Glutamatergic neuron (in vitro differentiated cells): ENCODE measurements around the gene COL25A1. TPM values are rescaled to one million over a fixed set of nuclear protein-coding genes. Genes with fewer than 3 reads are reported as not detected.

ENCODE experiments used
- DNase-seq: peaks from one replicate; pipeline ENCODE4 v3.0.0; 2022
- H3K27ac Mint-ChIP-seq: one replicate; pipeline ENCODE4 v1.8.0; 2020; ENCODE audit warnings: mild to moderate bottlenecking, mixed read lengths, inconsistent platforms; ENCODE audit not compliant: unreplicated experiment
- H3K27me3 Mint-ChIP-seq: one replicate; pipeline ENCODE4 v1.8.0; 2020; ENCODE audit warnings: mild to moderate bottlenecking, moderate library complexity, mixed read lengths, inconsistent platforms; ENCODE audit not compliant: unreplicated experiment
- H3K36me3 Mint-ChIP-seq: one replicate; pipeline ENCODE4 v1.8.0; 2020; ENCODE audit warnings: mild to moderate bottlenecking, mixed read lengths, inconsistent platforms; ENCODE audit not compliant: unreplicated experiment
- H3K4me1 Mint-ChIP-seq: one replicate; pipeline ENCODE4 v1.8.0; 2020; ENCODE audit warnings: mild to moderate bottlenecking, low read depth, mixed read lengths, inconsistent platforms; ENCODE audit not compliant: unreplicated experiment
- H3K4me3 Mint-ChIP-seq: one replicate; pipeline ENCODE4 v1.8.0; 2020; ENCODE audit warnings: mild to moderate bottlenecking, mixed read lengths, inconsistent platforms; ENCODE audit not compliant: unreplicated experiment
- H3K9me3 Mint-ChIP-seq: one replicate; pipeline ENCODE4 v1.8.0; 2020; ENCODE audit warnings: mild to moderate bottlenecking, moderate library complexity, mixed read lengths, inconsistent platforms; ENCODE audit not compliant: unreplicated experiment
- total RNA-seq: library from RNA; stranded (reverse); fragmentation: NEBNext Ultra II Directional; extraction: Animal tissue kit (Norgen Biotek cat#: 25700); gene quantifications from one replicate; pipeline ENCODE4 v1.2.1, GENCODE V29; 2021; ENCODE audit not compliant: unreplicated experiment
- TF ChIP-seq, protein P1 (sequence below): fragments of 200-600 bp; sonication (generic); IDR thresholded peaks from one replicate; pipeline ENCODE4 v1.5.0; 2021; ENCODE audit not compliant: partially characterized antibody, unreplicated experiment

COL25A1 gene
- total RNA-seq, 1 donor from 2014 or later: 1.1 TPM

GRCh38 chr4:108889696-108890483 is 412.6 kb downstream of the COL25A1 start:
- no peaks in the 10 kb centered on the region for H3K27me3 Mint-ChIP-seq
- no peak overlapping the region for H3K4me3 Mint-ChIP-seq
- no peak for DNase-seq
- no peak overlapping the region for H3K27ac Mint-ChIP-seq
- no peaks in the 10 kb centered on the region for H3K36me3 Mint-ChIP-seq
- no peaks in the 10 kb centered on the region for H3K4me1 Mint-ChIP-seq
- H3K9me3 Mint-ChIP-seq: no peaks in the 10 kb centered on the region
- TF ChIP-seq, protein P1, sequence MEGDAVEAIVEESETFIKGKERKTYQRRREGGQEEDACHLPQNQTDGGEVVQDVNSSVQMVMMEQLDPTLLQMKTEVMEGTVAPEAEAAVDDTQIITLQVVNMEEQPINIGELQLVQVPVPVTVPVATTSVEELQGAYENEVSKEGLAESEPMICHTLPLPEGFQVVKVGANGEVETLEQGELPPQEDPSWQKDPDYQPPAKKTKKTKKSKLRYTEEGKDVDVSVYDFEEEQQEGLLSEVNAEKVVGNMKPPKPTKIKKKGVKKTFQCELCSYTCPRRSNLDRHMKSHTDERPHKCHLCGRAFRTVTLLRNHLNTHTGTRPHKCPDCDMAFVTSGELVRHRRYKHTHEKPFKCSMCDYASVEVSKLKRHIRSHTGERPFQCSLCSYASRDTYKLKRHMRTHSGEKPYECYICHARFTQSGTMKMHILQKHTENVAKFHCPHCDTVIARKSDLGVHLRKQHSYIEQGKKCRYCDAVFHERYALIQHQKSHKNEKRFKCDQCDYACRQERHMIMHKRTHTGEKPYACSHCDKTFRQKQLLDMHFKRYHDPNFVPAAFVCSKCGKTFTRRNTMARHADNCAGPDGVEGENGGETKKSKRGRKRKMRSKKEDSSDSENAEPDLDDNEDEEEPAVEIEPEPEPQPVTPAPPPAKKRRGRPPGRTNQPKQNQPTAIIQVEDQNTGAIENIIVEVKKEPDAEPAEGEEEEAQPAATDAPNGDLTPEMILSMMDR: no peak

- no peaks in the 10 kb centered on the region for H3K4me1 Mint-ChIP-seq
- TF ChIP-seq, protein P1: no peak
- H3K9me3 Mint-ChIP-seq: no peaks in the 10 kb centered on the region
- H3K27me3 Mint-ChIP-seq: no peaks in the 10 kb centered on the region
- H3K27ac Mint-ChIP-seq: no peak overlapping the region
- no peak for DNase-seq
- H3K4me3 Mint-ChIP-seq: no peak overlapping the region
- no peaks in the 10 kb centered on the region for H3K36me3 Mint-ChIP-seq
Measured at GRCh38 chr4:108888769-108889168, 413.7 kb downstream of the COL25A1 start.

- no peaks in the 10 kb centered on the region for H3K4me1 Mint-ChIP-seq
- DNase-seq: no peak
- no peaks in the 10 kb centered on the region for H3K36me3 Mint-ChIP-seq
- no peak overlapping the region for H3K4me3 Mint-ChIP-seq
- no peaks in the 10 kb centered on the region for H3K27me3 Mint-ChIP-seq
- H3K9me3 Mint-ChIP-seq: no peaks in the 10 kb centered on the region
- TF ChIP-seq, protein P1: no peak
- H3K27ac Mint-ChIP-seq: no peak overlapping the region
Measured at GRCh38 chr4:108887034-108887433, 415.4 kb downstream of the COL25A1 start.

- H3K36me3 Mint-ChIP-seq: no peaks in the 10 kb centered on the region
- no peaks in the 10 kb centered on the region for H3K9me3 Mint-ChIP-seq
- H3K4me1 Mint-ChIP-seq: no peaks in the 10 kb centered on the region
- no peak for DNase-seq
- no peak overlapping the region for H3K4me3 Mint-ChIP-seq
- TF ChIP-seq, protein P1: no peak
- no peak overlapping the region for H3K27ac Mint-ChIP-seq
- H3K27me3 Mint-ChIP-seq: no peaks in the 10 kb centered on the region
Measured at GRCh38 chr4:108885211-108885610, 417.2 kb downstream of the COL25A1 start.

DNA sequence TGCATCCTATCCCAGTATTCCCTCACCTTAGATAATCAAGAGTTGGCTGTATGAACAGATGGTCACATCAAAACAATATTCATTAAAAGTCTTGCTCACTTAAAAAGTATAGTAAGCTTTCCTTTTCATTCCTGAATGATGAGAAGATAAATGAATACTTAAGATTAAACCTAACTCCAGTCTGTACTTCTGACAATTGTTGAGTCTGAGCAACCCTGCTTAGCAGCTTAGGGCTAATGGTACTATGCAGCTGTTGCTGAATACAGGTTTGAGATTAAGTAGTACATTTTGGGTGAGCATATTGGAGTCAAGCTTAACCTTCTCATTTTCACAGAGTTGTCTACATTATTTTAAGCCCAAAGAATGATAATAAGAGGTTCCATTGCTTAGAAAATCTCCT is 417.9 kb downstream of the COL25A1 start:
- Mint-ChIP-seq H3K4me3 (no peak overlapping the region), H3K36me3 (no peaks in the 10 kb centered on the region), H3K4me1 (no peaks in the 10 kb centered on the region), H3K27me3 (no peaks in the 10 kb centered on the region), H3K9me3 (no peaks in the 10 kb centered on the region), H3K27ac (no peak overlapping the region)
- TF ChIP-seq, protein P1: no peak
- no peak for DNase-seq
